SU-DHL-6 (cell line): ENCODE data around the gene TEC.

Source experiments
- H2AFZ ChIP-seq: fragments of 200-600 bp; sonication (generic); 2 replicates; pipeline ENCODE4 v1.6.1; 2014; ENCODE audit warnings: low read depth, mild to moderate bottlenecking, moderate library complexity, mixed read lengths, antibody characterized with exemption, low read length; ENCODE audit not compliant: severe bottlenecking
- H3F3A ChIP-seq: fragments of 200-600 bp; shearing (Covaris generic); 2 replicates; pipeline ENCODE4 v1.6.0; 2016; ENCODE audit warnings: antibody characterized with exemption, mild to moderate bottlenecking; ENCODE audit not compliant: insufficient read depth
- H3K27ac ChIP-seq: fragments of 200-600 bp; sonication (generic); 2 replicates; pipeline ENCODE4 v1.5.1; 2016; ENCODE audit warnings: low read depth, mild to moderate bottlenecking, low read length, moderate library complexity, mixed read lengths
- H3K27me3 ChIP-seq: fragments of 200-600 bp; sonication (generic), shearing (Covaris generic); 2 replicates; pipeline ENCODE4 v1.6.0; 2014; ENCODE audit warnings: mild to moderate bottlenecking, low read length
- H3K36me3 ChIP-seq: fragments of 200-600 bp; sonication (generic); 2 replicates; pipeline ENCODE4 v1.6.1; 2014; ENCODE audit warnings: mild to moderate bottlenecking, low read length, mixed read lengths
- H3K4me2 ChIP-seq: fragments of 300-600, 200-600 bp; shearing (Covaris generic), sonication (generic); 2 replicates; pipeline ENCODE4 v1.6.0; 2014; ENCODE audit warnings: low read length, low read depth, mild to moderate bottlenecking; ENCODE audit not compliant: poor library complexity, severe bottlenecking
- H3K4me3 ChIP-seq: fragments of 200-600 bp; sonication (generic); 2 replicates; pipeline ENCODE4 v1.5.1; 2014; ENCODE audit warnings: antibody characterized with exemption, low read length, mild to moderate bottlenecking, mixed read lengths; ENCODE audit not compliant: insufficient read depth, poor library complexity, severe bottlenecking
- H3K79me2 ChIP-seq: fragments of 200-600 bp; sonication (generic); 2 replicates; pipeline ENCODE4 v1.6.1; 2014; ENCODE audit warnings: mild to moderate bottlenecking, low read length, moderate library complexity; ENCODE audit not compliant: insufficient read depth
- H3K9ac ChIP-seq: fragments of 200-600 bp; sonication (generic); 2 replicates; pipeline ENCODE4 v1.7.0; 2014; ENCODE audit warnings: mild to moderate bottlenecking, low read length
- H3K9me2 ChIP-seq: fragments of 200-600 bp; sonication (generic); replicated peaks from 2 replicates; pipeline ENCODE4 v1.6.1; 2014; ENCODE audit warnings: low read length; ENCODE audit not compliant: insufficient read depth
- H3K9me3 ChIP-seq: fragments of 200-600 bp; sonication (generic); 2 replicates; pipeline ENCODE4 v1.6.1; 2014; ENCODE audit warnings: low read length, mixed read lengths; ENCODE audit not compliant: insufficient read depth
- H4K20me1 ChIP-seq: fragments of 200-600 bp; sonication (generic); 2 replicates; pipeline ENCODE4 v1.6.1; 2014; ENCODE audit warnings: low read depth, mild to moderate bottlenecking, antibody characterized with exemption, low read length, moderate library complexity, mixed read lengths
- EZH2phosphoT487 ChIP-seq: fragments of 200-600 bp; sonication (generic), shearing (Covaris generic); conservative IDR thresholded peaks from 2 replicates; pipeline ENCODE4 v1.6.1; 2018; ENCODE audit warnings: mild to moderate bottlenecking, antibody characterized with exemption, low read length, moderate library complexity, mixed read lengths
- TF ChIP-seq, protein P1 (sequence below): fragments of 200-600 bp; sonication (generic); IDR thresholded peaks from one replicate; pipeline ENCODE4 v1.5.1; 2017; ENCODE audit warnings: antibody characterized with exemption, mild to moderate bottlenecking, low read length, moderate library complexity; ENCODE audit not compliant: insufficient read depth, poor library complexity, severe bottlenecking

TEC gene

GRCh38 chr4:48195374-48195773 lies 74.3 kb downstream of the TEC start:
- Histone ChIP-seq H3K4me3 (peak overlapping the region; percentile 40), H3K9ac (peak overlapping the region; percentile 58), H2AFZ (no peak overlapping the region), H3K27ac (peak overlapping the region; percentile 92), H3K9me2 (no peaks in the 10 kb centered on the region), H3F3A (peaks cover 80% of the 10 kb centered on the region), H3K9me3 (no peaks in the 10 kb centered on the region), H4K20me1 (no peaks in the 10 kb centered on the region), H3K36me3 (no peaks in the 10 kb centered on the region), H3K79me2 (peaks cover 99% of the 10 kb centered on the region), H3K4me2 (peak overlapping the region; percentile 83), H3K27me3 (no peaks in the 10 kb centered on the region)
- TF ChIP-seq EZH2phosphoT487: no peak
- TF ChIP-seq, protein P1, sequence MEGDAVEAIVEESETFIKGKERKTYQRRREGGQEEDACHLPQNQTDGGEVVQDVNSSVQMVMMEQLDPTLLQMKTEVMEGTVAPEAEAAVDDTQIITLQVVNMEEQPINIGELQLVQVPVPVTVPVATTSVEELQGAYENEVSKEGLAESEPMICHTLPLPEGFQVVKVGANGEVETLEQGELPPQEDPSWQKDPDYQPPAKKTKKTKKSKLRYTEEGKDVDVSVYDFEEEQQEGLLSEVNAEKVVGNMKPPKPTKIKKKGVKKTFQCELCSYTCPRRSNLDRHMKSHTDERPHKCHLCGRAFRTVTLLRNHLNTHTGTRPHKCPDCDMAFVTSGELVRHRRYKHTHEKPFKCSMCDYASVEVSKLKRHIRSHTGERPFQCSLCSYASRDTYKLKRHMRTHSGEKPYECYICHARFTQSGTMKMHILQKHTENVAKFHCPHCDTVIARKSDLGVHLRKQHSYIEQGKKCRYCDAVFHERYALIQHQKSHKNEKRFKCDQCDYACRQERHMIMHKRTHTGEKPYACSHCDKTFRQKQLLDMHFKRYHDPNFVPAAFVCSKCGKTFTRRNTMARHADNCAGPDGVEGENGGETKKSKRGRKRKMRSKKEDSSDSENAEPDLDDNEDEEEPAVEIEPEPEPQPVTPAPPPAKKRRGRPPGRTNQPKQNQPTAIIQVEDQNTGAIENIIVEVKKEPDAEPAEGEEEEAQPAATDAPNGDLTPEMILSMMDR: no peak

DNA sequence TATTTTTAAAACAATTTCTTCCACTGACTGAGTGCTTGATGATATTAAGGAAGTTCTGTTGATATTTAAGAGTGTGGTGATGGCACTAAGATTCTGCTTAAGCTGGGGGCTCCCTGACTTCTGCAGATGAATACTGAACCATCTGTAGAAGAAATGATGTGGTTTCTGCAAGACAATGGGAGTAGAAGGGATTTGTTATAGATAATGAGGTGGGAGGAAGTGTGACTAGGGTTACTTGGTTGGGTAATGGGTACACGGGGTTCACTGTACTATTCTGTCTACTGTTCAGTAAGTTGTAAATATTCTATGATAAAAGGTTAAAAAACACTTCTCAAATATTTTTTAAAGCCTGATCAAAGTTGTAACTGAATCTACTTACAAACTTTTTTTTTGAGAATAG lies 74.7 kb downstream of the TEC start:
- Histone ChIP-seq H3K9me2 (no peaks in the 10 kb centered on the region), H3K4me2 (peak overlapping the region; percentile 83), H3K9me3 (no peaks in the 10 kb centered on the region), H3K9ac (peak overlapping the region; percentile 58), H3K36me3 (no peaks in the 10 kb centered on the region), H2AFZ (no peak overlapping the region), H3K4me3 (peak overlapping the region; percentile 40), H4K20me1 (no peaks in the 10 kb centered on the region), H3K27ac (peak overlapping the region; percentile 92), H3K27me3 (no peaks in the 10 kb centered on the region), H3K79me2 (peaks cover 99% of the 10 kb centered on the region), H3F3A (peaks cover 77% of the 10 kb centered on the region)
- TF ChIP-seq, protein P1: no peak
- no peak for TF ChIP-seq EZH2phosphoT487

DNA sequence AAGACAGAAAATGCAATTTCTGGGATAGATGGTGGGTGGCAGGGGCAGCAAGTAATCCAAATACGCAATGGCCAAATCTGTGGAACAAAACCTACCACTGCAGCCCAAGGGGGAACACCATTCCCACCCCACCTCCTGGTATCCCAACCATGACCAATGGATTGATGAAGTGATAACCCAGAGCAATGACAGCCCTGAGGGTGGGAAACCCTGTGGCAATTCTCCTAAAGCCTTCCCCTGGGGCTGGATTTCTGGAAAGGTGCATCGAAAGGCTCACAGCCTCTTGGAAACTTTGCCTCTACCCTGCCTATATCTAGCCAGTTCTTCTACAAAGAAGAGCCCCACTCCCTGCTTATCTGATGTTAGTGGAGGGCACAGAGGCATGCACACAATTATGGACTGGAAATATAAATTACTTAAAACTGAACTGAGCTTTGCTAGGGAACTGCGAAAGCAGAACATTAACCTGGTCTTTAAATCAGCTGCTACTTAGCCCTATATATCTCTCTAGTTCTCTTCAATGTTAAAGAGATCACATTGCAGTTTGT lies 75.6 kb downstream of the TEC start:
- Histone ChIP-seq H3K79me2 (peaks cover 100% of the 10 kb centered on the region), H3F3A (peaks cover 70% of the 10 kb centered on the region), H4K20me1 (no peaks in the 10 kb centered on the region), H2AFZ (no peak overlapping the region), H3K9me2 (no peaks in the 10 kb centered on the region), H3K27ac (peak overlapping the region; percentile 92), H3K4me2 (peak overlapping the region; percentile 83), H3K27me3 (no peaks in the 10 kb centered on the region), H3K9me3 (no peaks in the 10 kb centered on the region), H3K9ac (peak overlapping the region; percentile 58), H3K4me3 (peak overlapping the region; percentile 40), H3K36me3 (no peaks in the 10 kb centered on the region)
- TF ChIP-seq EZH2phosphoT487: no peak
- TF ChIP-seq, protein P1: no peak
